Midbrain (tissue), 1 donor: Measurements from ENCODE around the gene MCC.

ENCODE experiments used
- DNase-seq: peaks from one replicate; lab custom pipeline; 2025; lab: John Stamatoyannopoulos, UW

Gene MCC

DNA sequence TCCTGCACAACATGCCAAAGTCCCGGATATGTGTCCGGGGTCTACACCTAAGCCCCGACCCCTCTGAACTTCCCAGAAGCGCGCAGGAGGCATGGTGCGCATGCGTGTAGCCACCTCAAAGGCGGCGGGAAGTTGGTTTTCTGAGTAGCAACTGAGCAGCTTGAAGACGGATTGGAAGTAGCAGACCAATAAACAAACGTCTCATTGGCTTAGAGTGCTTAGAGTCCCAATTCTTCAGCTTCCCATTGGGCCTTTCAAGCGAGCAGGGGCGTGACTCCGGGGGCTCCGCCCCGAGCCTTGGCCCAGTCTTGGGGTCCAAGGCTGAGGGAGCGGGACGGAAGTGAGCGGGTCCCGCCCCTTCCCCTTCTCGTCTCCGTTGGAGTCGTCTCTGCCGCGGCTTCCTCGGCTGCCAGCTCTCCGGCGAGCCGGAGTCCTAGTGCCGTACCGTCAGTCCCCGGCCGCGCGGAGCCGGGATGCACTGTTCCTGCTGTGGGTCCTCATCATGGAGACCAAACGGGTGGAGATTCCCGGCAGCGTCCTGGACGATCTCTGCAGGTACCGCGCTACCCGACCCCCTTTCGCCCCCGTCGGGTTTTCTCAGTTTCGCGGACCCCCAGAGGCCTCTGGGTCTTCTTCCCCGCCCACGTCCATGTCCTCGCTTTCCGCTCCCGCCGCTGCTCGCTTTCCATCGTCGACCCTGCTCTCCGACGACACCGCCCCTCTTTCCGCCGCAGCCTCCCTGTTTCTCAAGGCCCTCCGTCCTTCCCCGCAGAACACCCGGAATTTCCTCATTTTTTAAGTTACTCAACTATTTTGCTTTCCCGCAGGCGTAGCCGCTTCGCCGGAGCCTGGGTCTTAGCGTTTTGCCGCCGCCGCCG is 511.6 kb downstream of the MCC start, which contains the start of gene DCP2:
Gene DCP2, plus strand, starts transcription at position 367 of the 878 bp plus-strand sequence. Its CDS starts 136 bp downstream, at position 503.
- DNase-seq, result peak; percentile 98

DNA sequence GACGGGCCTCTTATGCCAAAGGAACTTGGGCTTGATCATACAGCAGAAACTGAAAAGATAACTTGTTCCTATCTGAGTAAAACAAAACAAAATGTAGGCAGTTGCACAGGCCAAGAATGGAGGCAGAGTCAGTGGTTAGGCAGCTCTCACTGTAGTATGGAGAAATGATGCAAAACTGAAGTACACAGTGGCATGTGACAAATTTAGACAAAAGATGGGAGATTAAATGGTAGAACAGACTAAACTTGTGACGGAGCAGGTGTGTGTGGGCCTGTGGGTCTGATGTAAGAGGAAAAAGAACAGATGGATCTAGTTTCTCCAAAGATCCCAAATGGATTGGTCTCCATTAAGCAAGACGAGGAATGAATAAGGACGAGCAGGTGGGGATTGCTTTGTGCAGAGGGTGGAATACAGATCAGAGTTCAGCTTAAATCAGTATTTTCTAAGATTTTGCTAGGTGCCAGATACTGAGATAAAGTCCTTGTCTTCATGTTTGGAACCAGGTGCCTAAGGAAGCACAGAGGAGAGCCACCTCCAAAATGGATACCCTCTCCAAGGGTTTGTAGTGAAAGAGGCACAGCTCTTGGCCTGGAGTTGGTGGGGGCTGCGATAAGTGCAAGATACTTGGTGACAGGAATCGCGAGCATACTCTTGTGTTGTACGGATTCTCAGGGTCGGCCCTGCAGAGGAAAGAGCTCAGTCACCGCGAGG is 512.4 kb downstream of the MCC start:
- DNase-seq, result no peak

DNA sequence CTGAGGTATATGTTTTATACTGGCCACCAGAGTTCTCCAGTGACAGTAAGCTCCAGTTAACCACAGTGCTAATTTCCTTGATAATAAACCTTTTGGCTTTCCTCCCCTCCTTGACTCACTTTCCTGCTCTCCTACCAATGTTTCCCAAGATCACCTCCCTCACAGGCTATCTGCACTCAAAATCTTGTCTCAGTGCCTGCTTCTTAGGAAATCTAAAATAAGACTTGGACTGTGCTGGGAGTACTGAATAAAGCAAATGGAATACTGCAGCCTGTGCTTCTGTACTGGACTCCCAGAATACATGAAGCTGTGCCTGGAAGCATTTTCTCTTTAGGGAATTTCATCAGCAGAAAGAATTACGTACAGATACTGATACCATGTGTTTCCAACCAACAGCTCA is 513.4 kb downstream of the MCC start:
- DNase-seq, result no peak

DNA sequence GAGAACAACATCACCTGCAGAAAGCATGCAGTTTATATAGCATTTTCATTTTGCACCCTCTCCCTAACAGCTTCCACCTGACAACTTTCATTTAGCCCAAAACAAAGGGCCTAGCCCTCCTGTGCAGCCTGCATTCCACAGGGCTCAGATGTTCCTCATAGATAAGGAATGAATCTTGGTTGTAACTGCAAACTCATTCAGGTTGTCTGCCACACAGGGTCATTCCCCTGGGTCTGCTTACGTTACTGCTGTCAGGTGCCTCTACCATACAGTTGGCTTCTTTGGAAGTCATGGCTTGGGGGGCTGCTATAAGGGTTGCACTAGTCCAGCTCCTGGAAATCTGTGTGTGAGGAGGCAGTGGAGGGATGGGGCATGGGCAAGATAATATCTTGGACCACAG is 514.3 kb downstream of the MCC start:
- DNase-seq, result no peak

DNA sequence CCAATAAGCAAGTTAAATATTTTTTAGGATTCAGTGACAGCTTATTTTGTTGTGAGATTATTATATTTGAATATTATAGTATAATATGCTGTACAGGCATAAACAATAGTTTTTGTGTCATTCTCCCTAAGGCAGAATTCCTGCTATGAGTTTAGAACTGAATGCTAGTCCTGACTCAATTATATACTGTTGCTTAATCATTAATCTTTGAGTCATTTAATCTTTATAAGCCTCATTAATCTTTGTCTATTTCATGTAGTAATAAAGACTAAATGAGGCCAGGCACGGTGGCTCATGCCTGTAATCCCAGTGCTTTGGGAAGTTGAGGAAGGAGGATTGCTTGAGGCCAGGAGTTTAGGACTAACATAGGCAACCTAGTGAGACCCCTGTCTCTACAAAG is 515.2 kb downstream of the MCC start:
- no peak for DNase-seq
